Measurements from ENCODE around the gene PRSS36.

GRCh38 chr16:31125844-31126243 lies 24.0 kb downstream of the PRSS36 start:
- TF ChIP-seq CTCF (IDR thresholded peaks at IDR 0.05; ENCODE audit: insufficient read depth, low read length, poor library complexity, severe bottlenecking) (no peak), EZH2phosphoT487 (conservative IDR thresholded peaks at IDR 0.05; ENCODE audit: low read length) (no peak)
